HG03520 (cell line): ENCODE measurements around the gene GBGT1.

Source experiments
- ATAC-seq: cut with Tn5 transposase; IDR thresholded peaks from one replicate; pipeline ENCODE4 v1.9.1; 2021; ENCODE audit warnings: mild to moderate bottlenecking, moderate library complexity; ENCODE audit not compliant: unreplicated experiment

The GBGT1 gene

GRCh38 chr9:133129001-133129795 is 34.5 kb downstream of the GBGT1 start:
- ATAC-seq: no peak

- no peak for ATAC-seq
Measured at GRCh38 chr9:133128152-133128551, 35.6 kb downstream of the GBGT1 start.

- no peak for ATAC-seq
Measured at GRCh38 chr9:133127340-133127981, 36.3 kb downstream of the GBGT1 start.

DNA sequence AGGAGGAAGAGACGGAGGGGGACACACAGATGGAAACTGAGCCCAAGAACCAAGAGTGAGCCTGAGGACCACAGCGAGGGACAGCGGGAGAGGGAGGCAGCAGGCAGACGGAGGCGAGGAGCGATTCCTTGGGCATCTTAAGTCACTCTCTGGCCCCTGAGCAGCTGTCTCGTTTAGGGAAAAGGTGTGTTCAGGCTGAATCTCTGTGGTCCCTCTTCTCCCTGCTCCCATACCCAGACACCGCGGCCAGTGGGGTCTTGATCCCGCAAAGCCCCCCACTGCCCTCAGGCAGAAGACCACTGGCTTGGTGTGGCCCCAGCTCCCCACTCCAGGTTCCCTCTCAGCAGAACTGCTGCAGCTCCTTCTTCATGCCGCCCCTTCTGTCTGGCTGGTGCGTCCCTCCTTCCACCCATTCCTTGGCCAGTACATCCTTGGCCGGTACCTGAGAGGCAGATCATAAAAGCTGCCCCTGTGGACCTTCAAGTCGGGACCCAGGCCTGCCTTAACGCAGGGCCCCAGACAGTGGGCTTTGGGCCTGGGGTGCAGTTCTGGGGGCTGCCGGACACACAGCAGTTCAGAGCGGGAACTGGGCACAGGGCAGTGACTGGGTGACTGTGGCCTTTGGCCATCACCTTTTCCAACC is 36.9 kb downstream of the GBGT1 start:
- no peak for ATAC-seq

GRCh38 chr9:133125941-133126696 is 37.6 kb downstream of the GBGT1 start:
- no peak for ATAC-seq

GRCh38 chr9:133124907-133125275 is 38.8 kb downstream of the GBGT1 start:
- no peak for ATAC-seq

- no peak for ATAC-seq
Measured at GRCh38 chr9:133124123-133124906, 39.4 kb downstream of the GBGT1 start.

- no peak for ATAC-seq
Measured at GRCh38 chr9:133122935-133123611, 40.6 kb downstream of the GBGT1 start.

- ATAC-seq: no peak
Measured at GRCh38 chr9:133122605-133122934, 41.1 kb downstream of the GBGT1 start.

- ATAC-seq: no peak
Measured at GRCh38 chr9:133121915-133122550, 41.7 kb downstream of the GBGT1 start.

GRCh38 chr9:133121198-133121914 is 42.4 kb downstream of the GBGT1 start, which contains the start of gene RALGDS:
Gene RALGDS (minus strand): TSS chr9:133121240. CDS start chr9:133121154, 86 bp downstream.
- peak; percentile 55 for ATAC-seq

GRCh38 chr9:133120501-133121197 is 43.1 kb downstream of the GBGT1 start:
- no peak for ATAC-seq

- no peak for ATAC-seq
Measured at GRCh38 chr9:133119846-133120500, 43.7 kb downstream of the GBGT1 start.

GRCh38 chr9:133119103-133119845 is 44.4 kb downstream of the GBGT1 start:
- ATAC-seq: no peak

- ATAC-seq: no peak
Measured at GRCh38 chr9:133118568-133118967, 45.1 kb downstream of the GBGT1 start.

DNA sequence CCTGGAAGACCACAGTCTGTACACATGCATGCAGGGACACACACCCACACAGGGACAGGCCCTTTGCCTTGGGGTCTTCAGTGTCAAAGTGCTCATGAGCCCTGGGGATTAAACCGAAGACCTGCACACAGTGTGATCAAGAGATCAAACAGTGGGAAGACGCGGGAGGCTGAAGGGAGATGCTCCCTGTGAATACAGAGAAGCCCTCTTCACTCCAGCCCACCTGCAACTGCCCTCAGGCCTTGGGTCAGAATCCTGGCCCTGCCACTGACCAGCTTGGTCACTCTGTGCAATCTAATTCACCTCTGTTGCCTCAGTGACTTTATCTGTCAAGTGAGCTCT is 45.6 kb downstream of the GBGT1 start:
- no peak for ATAC-seq
